HepG2 (cell line): ENCODE data around the gene UGT1A4. TPM values are rescaled to one million over a fixed set of nuclear protein-coding genes. Genes with fewer than 3 reads are reported as not detected.

Experiments
- ATAC-seq: fragments of 200-7000 bp; cut with Tn5 transposase; 3 replicates; pipeline ENCODE4 v1.9.1; 2020; ENCODE audit warnings: mild to moderate bottlenecking, moderate library complexity
- BruUV-seq: library from RNA; stranded (reverse); fragments of 400-500 nt; replicated peaks from 2 replicates; lab custom pipeline; 2021; lab: Mats Ljungman, UMichigan
- CTCF ChIA-PET: fragments of 300-600 bp; formaldehyde crosslinking; extraction: SDS; loops from one replicate; lab custom pipeline; 2021; ENCODE audit warnings: low total read pairs, inconsistent platforms, low intra/inter-chr PET ratio; lab: Yijun Ruan, JAX
- POLR2A ChIA-PET: fragments of 350-600 bp; sonication (Branson Sonifier 250); formaldehyde crosslinking; loops from one replicate; lab custom pipeline; 2020; ENCODE audit warnings: antibody characterized with exemption, inconsistent platforms; lab: Yijun Ruan, JAX
- DNase-seq: peaks from one replicate; pipeline ENCODE4 v3.0.0-alpha.2; 2015; ENCODE audit warnings: low spot score
- FAIRE-seq: peaks from 3 replicates; lab custom pipeline; 2011; peaks lifted over from hg19 to GRCh38; lab: Jason Lieb, UNC
- H2AFZ ChIP-seq: one replicate; pipeline ENCODE4 v1.6.1; 2011; ENCODE audit warnings: low read length, inconsistent platforms
- H3K27ac ChIP-seq: fragments of 300-600 bp; 3 replicates; pipeline ENCODE4 v1.8.0; 2011; ENCODE audit warnings: mixed run types, mild to moderate bottlenecking, mixed read lengths, low read length, inconsistent platforms; ENCODE audit not compliant: insufficient read depth; ENCODE audit errors: extremely low read length
- H3K27me3 ChIP-seq, 2 experiments: fragments of 200-600 bp in 1 of 2; 2 replicates in 1 of 2; 3 replicates in 1 of 2; pipeline versions ENCODE4 v1.6.0 to v1.8.0; 2011; ENCODE audit warnings: low read length in 2 of 2, mild to moderate bottlenecking in 2 of 2, moderate library complexity in 2 of 2, inconsistent platforms in 1 of 2; ENCODE audit not compliant: insufficient read depth in 2 of 2, control insufficient read depth in 1 of 2
- H3K36me3 ChIP-seq, 2 experiments: fragments of 200-600 bp in 1 of 2; replicated peaks in 1 of 2; 2 replicates in 1 of 2; 3 replicates in 1 of 2; pipeline versions ENCODE4 v1.5.1 to v1.8.0; 2011; ENCODE audit warnings: low read length in 2 of 2, inconsistent platforms in 1 of 2; ENCODE audit not compliant: insufficient read depth in 2 of 2, control insufficient read depth in 1 of 2
- H3K4me1 ChIP-seq: 2 replicates; pipeline ENCODE4 v1.5.1; 2012; ENCODE audit warnings: low read length, inconsistent platforms; ENCODE audit not compliant: insufficient read depth
- H3K4me2 ChIP-seq: 2 replicates; pipeline ENCODE4 v1.6.0; 2011; ENCODE audit warnings: low read depth, low read length, inconsistent platforms
- H3K4me3 ChIP-seq, 3 experiments: fragments of 200-600 bp in 1 of 3; sonication (generic), shearing (Covaris generic) in 1 of 3; replicated peaks in 1 of 3; 2 replicates each; pipeline ENCODE4 v1.5.1; 2011 to 2016; ENCODE audit warnings: low read length in 3 of 3, inconsistent platforms in 2 of 3, low read depth in 2 of 3, mild to moderate bottlenecking in 2 of 3, control low read depth in 1 of 3, mixed read lengths in 1 of 3; ENCODE audit not compliant: insufficient read depth in 1 of 3
- H3K79me2 ChIP-seq: one replicate; pipeline ENCODE4 v1.6.1; 2011; ENCODE audit warnings: low read length, inconsistent platforms; ENCODE audit not compliant: insufficient read depth
- H3K9ac ChIP-seq: 2 replicates; pipeline ENCODE4 v1.6.0; 2011; ENCODE audit warnings: mild to moderate bottlenecking, low read depth, low read length, inconsistent platforms; ENCODE audit not compliant: insufficient read depth
- H3K9me3 ChIP-seq: 2 replicates; pipeline ENCODE4 v1.5.1; 2012; ENCODE audit warnings: mild to moderate bottlenecking, low read length
- H4K20me1 ChIP-seq: 2 replicates; pipeline ENCODE4 v1.6.0; 2011; ENCODE audit warnings: inconsistent platforms, mild to moderate bottlenecking, low read length, moderate library complexity; ENCODE audit not compliant: insufficient read depth
- ETV5 ChIP-seq: IDR thresholded peaks from 2 replicates; pipeline ENCODE4 v1.6.1; 2018; ENCODE audit warnings: missing biosample characterization, missing genetic modification reagents, inconsistent platforms, borderline replicate concordance
- GTF3A ChIP-seq: sonication (generic); formaldehyde crosslinking; conservative IDR thresholded peaks from 2 replicates; pipeline ENCODE4 v1.4.0; 2020; ENCODE audit warnings: mild to moderate bottlenecking, missing genetic modification reagents
- HOXA5 ChIP-seq: sonication (generic); formaldehyde crosslinking; IDR thresholded peaks from 2 replicates; pipeline ENCODE4 v1.4.0; 2020; ENCODE audit warnings: missing genetic modification reagents
- KMT2A ChIP-seq: sonication (generic); formaldehyde crosslinking; IDR thresholded peaks from 2 replicates; pipeline ENCODE4 v1.4.0; 2020; ENCODE audit warnings: missing genetic modification reagents
- MIER2 ChIP-seq: IDR thresholded peaks from 2 replicates; pipeline ENCODE4 v1.6.1; 2016; ENCODE audit warnings: missing biosample characterization, missing genetic modification reagents
- MYC ChIP-seq: sonication (generic); formaldehyde crosslinking; IDR thresholded peaks from 2 replicates; pipeline ENCODE4 v1.9.0; 2021; ENCODE audit warnings: missing genetic modification reagents, borderline replicate concordance
- NFKBIZ ChIP-seq: IDR thresholded peaks from 2 replicates; pipeline ENCODE4 v1.6.1; 2018; ENCODE audit warnings: missing genetic modification reagents, missing compliant biosample characterization
- NR0B2 ChIP-seq: sonication (generic); formaldehyde crosslinking; IDR thresholded peaks from 2 replicates; pipeline ENCODE4 v1.4.0; 2020; ENCODE audit warnings: mild to moderate bottlenecking, missing genetic modification reagents
- RBFOX2 ChIP-seq: fragments of 200-400 bp; formaldehyde crosslinking; IDR thresholded peaks from 2 replicates; pipeline ENCODE4 v1.6.1; 2017; ENCODE audit warnings: low read depth, mild to moderate bottlenecking, low read length
- RXRB ChIP-seq: IDR thresholded peaks from 2 replicates; pipeline ENCODE4 v1.6.1; 2016; ENCODE audit warnings: borderline replicate concordance, missing genetic modification reagents, missing compliant biosample characterization
- TBP ChIP-seq: sonication (generic); formaldehyde crosslinking; IDR thresholded peaks from 2 replicates; pipeline ENCODE4 v1.5.0; 2020; ENCODE audit warnings: missing genetic modification reagents
- ZBTB33 ChIP-seq: sonication (generic); formaldehyde crosslinking; IDR thresholded peaks from 2 replicates; pipeline ENCODE4 v1.4.0; 2020; ENCODE audit warnings: missing genetic modification reagents
- ZNF136 ChIP-seq: sonication (generic); formaldehyde crosslinking; IDR thresholded peaks from 2 replicates; pipeline ENCODE4 v1.8.1; 2022; ENCODE audit warnings: low read depth, mild to moderate bottlenecking, moderate library complexity, missing genetic modification reagents
- ZNF777 ChIP-seq: sonication (generic); formaldehyde crosslinking; IDR thresholded peaks from 2 replicates; pipeline ENCODE4 v1.4.0; 2020; ENCODE audit warnings: missing genetic modification reagents
- ZSCAN21 ChIP-seq: sonication (generic); formaldehyde crosslinking; IDR thresholded peaks from 2 replicates; pipeline ENCODE4 v1.8.0; 2022; ENCODE audit warnings: mild to moderate bottlenecking, missing genetic modification reagents, moderate library complexity, borderline replicate concordance
- WGBS: methylation state at CpG from one replicate; pipeline ENCODE4 v1.1.6; 2017; ENCODE audit warnings: low lambda C conversion rate; 5-methylcytosine and 5-hydroxymethylcytosine counted together
- in situ Hi-C: cut with HindIII; loops from 2 replicates; pipeline ENCODE4 v1.10.0; 2017; ENCODE audit warnings: low pct_unique_long_range_greater_than_20kb; ENCODE audit not compliant: extremely low pct_ligation_motif_present
- intact Hi-C: fragments of 100-400 bp; cut with micrococcal nuclease; formaldehyde crosslinking; loops from one replicate; pipeline ENCODE4 v1.10.0; 2022; ENCODE audit not compliant: unreplicated experiment
- polyA plus RNA-seq, 8 experiments: library from polyadenylated mRNA; depleted of rRNA in 3 of 8; stranded (reverse) in 7 of 8; unstranded in 1 of 8; fragments of >200 nt; fragmentation: Illumina TruSeq in 4 of 8; extraction: Trizol in 4 of 8; gene quantifications; 2 replicates each; pipeline versions ENCODE4 v1.2.1 to v1.2.3, GENCODE V29; 2011 to 2016; ENCODE audit warnings: low read depth in 4 of 8, missing spikeins in 1 of 8, mixed read lengths in 1 of 8; ENCODE audit not compliant: insufficient read depth in 1 of 8
- total RNA-seq, 5 experiments: library from RNA; depleted of rRNA; stranded (reverse); fragments of >200 nt; fragmentation: Illumina TruSeq; extraction: Trizol; gene quantifications; 2 replicates each; pipeline ENCODE4 v1.2.3, GENCODE V29; 2016; ENCODE audit warnings: low read depth in 1 of 5

UGT1A4 gene
- total and polyA plus RNA-seq, 2 of the 13 experiments (the other 11 are each of a cell fraction or from before 2014, with no cell fraction given): not detected

- intact Hi-C loops (no loop called here), in situ Hi-C loops (no loop called here)
- Histone ChIP-seq H3K36me3 (no peaks in the 10 kb centered on the region), H3K4me1 (peaks cover 9% of the 10 kb centered on the region), H3K9ac (no peak overlapping the region), H2AFZ (no peak overlapping the region), H3K27me3 (no peaks in the 10 kb centered on the region), H4K20me1 (no peaks in the 10 kb centered on the region), H3K9me3 (no peaks in the 10 kb centered on the region), H3K27ac (no peak overlapping the region), H3K4me2 (no peak overlapping the region), H3K79me2 (no peaks in the 10 kb centered on the region), H3K4me3 (no peak overlapping the region)
- ATAC-seq: no peak
- ChIA-PET POLR2A (no interaction called here), CTCF (no interaction called here)
- no TSS peak for BruUV-seq
- 4% methylated on average over 3 of the region's 3 CpGs for WGBS
- TF ChIP-seq NR0B2 (CRISPR knock-in tag): no peak
- TF ChIP-seq TBP: no peak
- no peak for TF ChIP-seq ZBTB33 (CRISPR knock-in tag)
- no peak for TF ChIP-seq MYC (CRISPR knock-in tag)
- no peak for TF ChIP-seq ZSCAN21 (CRISPR knock-in tag)
- TF ChIP-seq GTF3A (CRISPR knock-in tag): no peak
- TF ChIP-seq RBFOX2: no peak
- TF ChIP-seq ZNF777 (CRISPR knock-in tag): no peak
- no peak for TF ChIP-seq NFKBIZ (CRISPR knock-in tag)
- no peak for TF ChIP-seq MIER2 (CRISPR knock-in tag)
- TF ChIP-seq KMT2A (CRISPR knock-in tag): no peak
- no peak for TF ChIP-seq ZNF136 (CRISPR knock-in tag)
- TF ChIP-seq HOXA5 (CRISPR knock-in tag): no peak
- TF ChIP-seq RXRB (CRISPR knock-in tag): no peak
- TF ChIP-seq ETV5 (CRISPR knock-in tag): no peak
- no peak for DNase-seq
- no peak for FAIRE-seq
Observed at GRCh38 chr2:233689501-233689900, 29.0 kb upstream of the UGT1A4 start.
